Spleen (tissue), 11 donors: Measurements from ENCODE around the gene TMEM88. TPM values are rescaled to one million over a fixed set of nuclear protein-coding genes. Genes with fewer than 3 reads are reported as not detected.

Experiments
- DNase-seq: peaks from one replicate; pipeline ENCODE4 v3.0.0-alpha.2; 2020
- H3K27ac ChIP-seq, 8 donors: fragments of 200-600 bp; sonication (generic) in 7 of 8; 1 replicate in 4 of 8; 2 replicates in 4 of 8; pipeline versions ENCODE4 v1.5.0 to v1.8.0; 2016 to 2021; ENCODE audit warnings: inconsistent platforms in 4 of 8, mild to moderate bottlenecking in 4 of 8, moderate library complexity in 1 of 8
- H3K27me3 ChIP-seq, 7 donors: fragments of 200-600 bp; sonication (generic) in 6 of 7; replicated peaks in 1 of 7; 1 replicate in 4 of 7; 2 replicates in 3 of 7; pipeline versions ENCODE4 v1.5.0 to v1.8.0; 2016 to 2021; ENCODE audit warnings: inconsistent platforms in 3 of 7, mild to moderate bottlenecking in 1 of 7
- H3K36me3 ChIP-seq, 6 donors: fragments of 200-600 bp; sonication (generic) in 5 of 6; 1 replicate in 4 of 6; 2 replicates in 2 of 6; pipeline versions ENCODE4 v1.5.0 to v1.8.0; 2016 to 2021; ENCODE audit warnings: inconsistent platforms in 2 of 6
- H3K4me1 ChIP-seq, 6 donors: fragments of 200-600 bp; sonication (generic) in 5 of 6; 1 replicate in 3 of 6; 2 replicates in 3 of 6; pipeline versions ENCODE4 v1.5.0 to v1.8.0; 2016 to 2021; ENCODE audit warnings: inconsistent platforms in 3 of 6
- H3K4me3 ChIP-seq, 8 donors: fragments of 200-600 bp; sonication (generic) in 7 of 8; 1 replicate in 4 of 8; 2 replicates in 4 of 8; pipeline versions ENCODE4 v1.5.0 to v1.8.0; 2016 to 2021; ENCODE audit warnings: inconsistent platforms in 4 of 8, mild to moderate bottlenecking in 4 of 8, moderate library complexity in 2 of 8
- H3K9me3 ChIP-seq, 8 donors: fragments of 200-600 bp; sonication (generic) in 7 of 8; 1 replicate in 4 of 8; 2 replicates in 4 of 8; pipeline versions ENCODE4 v1.5.0 to v1.8.0; 2016 to 2021; ENCODE audit warnings: inconsistent platforms in 4 of 8
- POLR2A ChIP-seq, 3 donors: fragments of 450-650 bp; IDR thresholded peaks; one replicate each; pipeline ENCODE4 v1.5.1; 2017; ENCODE audit warnings: antibody characterized with exemption in 3 of 3, mild to moderate bottlenecking in 1 of 3
- POLR2AphosphoS5 ChIP-seq, 3 donors: sonication (generic); formaldehyde crosslinking; IDR thresholded peaks; one replicate each; pipeline ENCODE4 v1.5.1; 2017; ENCODE audit warnings: antibody characterized with exemption in 3 of 3
- WGBS, 5 donors: extraction: QIAGEN DNeasy Blood & Tissue Kit in 3 of 5; methylation state at CpG; one replicate each; pipeline versions ENCODE4 v1.1.5 to v1.1.7; 2013 to 2018; 5-methylcytosine and 5-hydroxymethylcytosine counted together
- intact Hi-C: fragments of 100-400 bp; cut with DNase I; formaldehyde crosslinking; loops from one replicate; pipeline ENCODE4 v1.15.0; 2023; ENCODE audit warnings: low total_unique reads
- polyA plus RNA-seq, 3 donors: library from polyadenylated mRNA; stranded (reverse); fragments of 200-250 nt; gene quantifications; one replicate each; pipeline ENCODE4 v1.2.1, GENCODE V29; 2013
- total RNA-seq, 7 donors: library from RNA; depleted of rRNA in 3 of 7; stranded (reverse); fragments of >200 nt in 3 of 7; fragmentation: NEBNext Ultra II Directional in 4 of 7; extraction: Animal tissue kit (Norgen Biotek cat#: 25700) in 4 of 7; gene quantifications; one replicate each; pipeline versions ENCODE4 v1.1.0 to v1.2.1, GENCODE V29; 2016 to 2021
- TF ChIP-seq, protein P1 (sequence below), 11 experiments: fragments of 200-600 bp in 7 of 11; fragments of 450-650 bp in 4 of 11; sonication (generic) in 4 of 11; IDR thresholded peaks in 8 of 11; conservative IDR thresholded peaks in 3 of 11; 1 replicate in 7 of 11; 2 replicates in 4 of 11; pipeline versions ENCODE4 v1.4.0 to v1.8.0; 2016 to 2021; ENCODE audit warnings: antibody characterized with exemption in 11 of 11, inconsistent platforms in 4 of 11, mild to moderate bottlenecking in 1 of 11
- donor health status: healthy with polysubstance abuse.
- donor health status: DM: no; HTN: no; CAD: no; lungs with moderate emphysema.
- donor health status: DM: no; HTN: no; CAD: no.
- donor health status: Bipolar disorder and iron deficiency.
- donor health status: healthy.
- donor health status: DM: no; HTN: no; CAD: no.
- donor health status: DM: yes; HTN: yes; CAD: no.

TMEM88 gene
- total and polyA plus RNA-seq, 10 donors, result 5.2 to 31.8 (median 14.5) TPM

DNA sequence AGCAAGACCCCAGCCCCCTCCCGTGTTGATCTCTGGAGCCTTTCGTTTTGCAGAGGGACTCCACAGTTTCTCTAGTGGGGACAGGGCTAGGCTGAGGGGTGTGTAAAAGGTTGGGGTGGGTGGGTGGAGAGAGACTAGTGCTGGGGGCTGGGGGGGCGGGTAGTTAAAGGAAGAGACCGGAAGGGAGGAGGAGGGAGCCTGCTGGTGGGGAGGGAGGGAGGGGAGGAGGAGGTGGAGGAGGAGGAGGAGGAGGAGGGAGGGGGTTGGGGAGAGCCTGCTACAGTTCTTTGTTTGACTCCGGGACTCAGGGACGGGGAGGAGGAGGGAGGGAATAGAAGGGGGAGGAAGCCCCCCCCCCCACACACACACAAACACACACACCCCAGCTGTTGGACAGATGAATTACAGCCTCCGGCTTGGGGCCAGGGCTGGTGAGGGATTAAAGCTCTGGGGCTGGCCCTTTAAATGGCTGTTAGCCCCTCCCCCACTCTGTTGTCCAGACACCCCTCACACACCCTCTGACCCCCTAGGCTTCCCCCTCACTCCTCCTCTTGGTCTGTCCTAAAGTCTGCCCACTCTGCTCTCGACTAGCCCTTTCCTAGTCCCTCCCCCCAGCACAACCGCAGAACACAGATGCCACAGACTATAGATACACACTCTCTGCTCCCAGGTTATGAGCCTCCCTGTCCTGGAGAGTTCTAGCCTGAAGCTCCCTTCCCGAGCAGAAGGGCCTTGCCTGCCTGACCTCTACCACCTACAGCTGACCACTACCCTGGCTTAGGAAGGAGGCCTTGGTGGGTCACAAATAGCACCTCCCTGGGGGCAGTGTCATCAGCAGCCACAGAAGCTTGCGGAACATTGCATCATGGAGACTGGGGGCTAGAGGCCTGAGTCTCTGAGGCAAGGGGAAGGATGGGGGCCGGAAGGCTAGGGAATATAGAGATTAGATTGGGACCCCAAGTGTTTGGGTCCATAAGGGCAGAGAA is 16.5 kb upstream of the TMEM88 start:
- TF ChIP-seq, protein P1, sequence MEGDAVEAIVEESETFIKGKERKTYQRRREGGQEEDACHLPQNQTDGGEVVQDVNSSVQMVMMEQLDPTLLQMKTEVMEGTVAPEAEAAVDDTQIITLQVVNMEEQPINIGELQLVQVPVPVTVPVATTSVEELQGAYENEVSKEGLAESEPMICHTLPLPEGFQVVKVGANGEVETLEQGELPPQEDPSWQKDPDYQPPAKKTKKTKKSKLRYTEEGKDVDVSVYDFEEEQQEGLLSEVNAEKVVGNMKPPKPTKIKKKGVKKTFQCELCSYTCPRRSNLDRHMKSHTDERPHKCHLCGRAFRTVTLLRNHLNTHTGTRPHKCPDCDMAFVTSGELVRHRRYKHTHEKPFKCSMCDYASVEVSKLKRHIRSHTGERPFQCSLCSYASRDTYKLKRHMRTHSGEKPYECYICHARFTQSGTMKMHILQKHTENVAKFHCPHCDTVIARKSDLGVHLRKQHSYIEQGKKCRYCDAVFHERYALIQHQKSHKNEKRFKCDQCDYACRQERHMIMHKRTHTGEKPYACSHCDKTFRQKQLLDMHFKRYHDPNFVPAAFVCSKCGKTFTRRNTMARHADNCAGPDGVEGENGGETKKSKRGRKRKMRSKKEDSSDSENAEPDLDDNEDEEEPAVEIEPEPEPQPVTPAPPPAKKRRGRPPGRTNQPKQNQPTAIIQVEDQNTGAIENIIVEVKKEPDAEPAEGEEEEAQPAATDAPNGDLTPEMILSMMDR (IDR thresholded peaks at IDR 0.05 in 8 of 11, conservative IDR thresholded peaks at IDR 0.05 in 3 of 11), result no peak
- no peak for TF ChIP-seq POLR2A (IDR thresholded peaks at IDR 0.05)
- TF ChIP-seq POLR2AphosphoS5 (IDR thresholded peaks at IDR 0.05), result no peak
- Histone ChIP-seq H3K27me3 (no peaks in the 10 kb centered on the region), H3K36me3 (peaks cover 0 to 17% (median 0%) of the 10 kb centered on the region in 6 donors), H3K27ac (peak overlapping the region; percentile 60 to 100 (median 96)), H3K9me3 (no peaks in the 10 kb centered on the region), H3K4me1 (peaks cover 42 to 91% (median 64%) of the 10 kb centered on the region in 6 donors), H3K4me3 (peak overlapping the region in 6 of 8 donors; percentile 13 to 86 (median 82))
- DNase-seq, result peak; percentile 79
- 12 to 30% (median 14%) methylated on average over 8 to 12 of the region's 12 CpGs for WGBS, 5 donors
- intact Hi-C loops, result no loop called here

DNA sequence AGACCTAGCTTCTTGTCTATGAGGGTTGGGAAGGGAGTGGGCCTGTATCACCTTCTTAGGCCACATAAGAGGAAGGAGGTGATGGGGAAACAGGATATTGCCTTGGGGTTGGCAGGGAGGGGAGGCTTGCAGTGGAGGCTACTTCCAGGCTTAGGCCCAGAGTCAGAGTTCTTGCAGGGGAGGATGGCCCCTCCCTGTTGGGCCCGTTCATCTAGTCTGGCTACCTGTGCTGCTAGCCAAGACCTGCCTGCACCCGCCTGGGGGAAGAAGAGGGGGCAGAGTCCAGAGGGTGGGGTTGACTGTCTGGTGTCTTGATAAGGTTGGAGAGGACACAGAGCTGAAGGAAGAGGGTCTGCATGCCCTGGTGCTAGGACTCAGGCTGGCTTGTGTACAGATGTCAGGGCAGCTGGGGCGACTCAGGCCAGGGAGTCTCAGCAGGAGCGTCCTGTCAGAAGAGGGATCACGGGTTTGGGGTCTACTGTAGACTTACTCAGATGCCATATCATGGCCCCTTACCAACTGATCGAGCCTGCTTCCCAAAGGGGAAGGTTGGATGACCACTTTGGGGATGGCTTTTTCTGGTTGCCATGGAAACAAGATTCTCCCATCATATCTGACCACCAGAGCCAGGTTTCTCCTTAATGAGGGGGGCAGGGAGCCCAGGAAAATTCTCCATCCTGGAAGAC is 15.5 kb upstream of the TMEM88 start:
- peak; percentile 87 for DNase-seq
- peak overlapping the region in 6 of 8 donors; percentile 7 to 86 (median 76) for H3K4me3 ChIP-seq
- H3K27me3 ChIP-seq, result no peaks in the 10 kb centered on the region
- TF ChIP-seq POLR2AphosphoS5 (IDR thresholded peaks at IDR 0.05), result peak; percentile 22 to 72 (median 42)
- TF ChIP-seq, protein P1 (IDR thresholded peaks at IDR 0.05 in 8 of 11, conservative IDR thresholded peaks at IDR 0.05 in 3 of 11), result no peak
- peak overlapping the region; percentile 53 to 100 (median 96) for H3K27ac ChIP-seq
- peaks cover 39 to 89% (median 60%) of the 10 kb centered on the region in 6 donors for H3K4me1 ChIP-seq
- no peaks in the 10 kb centered on the region for H3K9me3 ChIP-seq
- intact Hi-C loops, result no loop called here
- WGBS, 5 donors, result 52 to 73% (median 60%) methylated on average over 4 to 6 of the region's 6 CpGs
- peaks cover 0 to 17% (median 0%) of the 10 kb centered on the region in 6 donors for H3K36me3 ChIP-seq

DNA sequence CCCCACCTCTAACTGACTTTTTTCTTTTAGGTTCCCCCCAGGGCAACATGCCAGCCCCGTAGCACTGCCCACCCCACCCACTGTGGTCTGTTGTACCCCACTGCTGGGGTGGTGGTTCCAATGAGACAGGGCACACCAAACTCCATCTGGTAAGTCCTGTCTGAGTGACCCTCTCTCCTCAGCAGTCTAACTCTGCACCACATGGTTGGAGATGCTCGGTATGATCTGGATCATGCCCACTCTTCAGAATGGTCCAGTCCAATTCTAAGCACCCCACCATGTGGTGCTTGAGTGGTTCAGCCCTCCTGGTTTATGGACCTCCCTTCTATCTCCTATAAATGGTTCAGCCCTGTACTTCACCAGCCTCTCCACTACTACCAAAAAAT is 15.0 kb upstream of the TMEM88 start:
- Histone ChIP-seq H3K4me1 (peaks cover 39 to 88% (median 61%) of the 10 kb centered on the region in 6 donors), H3K4me3 (peak overlapping the region in 5 of 8 donors; percentile 13 to 86 (median 80)), H3K9me3 (no peaks in the 10 kb centered on the region), H3K36me3 (peaks cover 0 to 17% (median 0%) of the 10 kb centered on the region in 6 donors), H3K27ac (peak overlapping the region in 7 of 8 donors; percentile 75 to 100 (median 97)), H3K27me3 (no peaks in the 10 kb centered on the region)
- TF ChIP-seq POLR2AphosphoS5 (IDR thresholded peaks at IDR 0.05) (no peak), POLR2A (IDR thresholded peaks at IDR 0.05) (no peak)
- TF ChIP-seq, protein P1 (IDR thresholded peaks at IDR 0.05 in 8 of 11, conservative IDR thresholded peaks at IDR 0.05 in 3 of 11), result no peak
- intact Hi-C loops, result no loop called here
- no peak for DNase-seq
- WGBS, 5 donors, result 54 to 79% (median 71%) methylated on average over 2 of the region's 2 CpGs
